CD4-positive, alpha-beta T cell treated with Interleukin-12 subunit alpha and Interleukin-12 subunit beta, for 1 hour (primary cell): ENCODE data around the gene ZNG1B.
A peak's percentile ranks its signal among the peaks of the same experiment; 100 is the strongest.
"Not testable (repeated sequence)": the region's sequence is repeated elsewhere in the genome, so short reads cannot be mapped to it uniquely, and the experiment has no call there.

ENCODE experiments used
- DNase-seq: peaks from one replicate; pipeline ENCODE4 v3.0.0-alpha.2; 2020

ZNG1B gene

DNA sequence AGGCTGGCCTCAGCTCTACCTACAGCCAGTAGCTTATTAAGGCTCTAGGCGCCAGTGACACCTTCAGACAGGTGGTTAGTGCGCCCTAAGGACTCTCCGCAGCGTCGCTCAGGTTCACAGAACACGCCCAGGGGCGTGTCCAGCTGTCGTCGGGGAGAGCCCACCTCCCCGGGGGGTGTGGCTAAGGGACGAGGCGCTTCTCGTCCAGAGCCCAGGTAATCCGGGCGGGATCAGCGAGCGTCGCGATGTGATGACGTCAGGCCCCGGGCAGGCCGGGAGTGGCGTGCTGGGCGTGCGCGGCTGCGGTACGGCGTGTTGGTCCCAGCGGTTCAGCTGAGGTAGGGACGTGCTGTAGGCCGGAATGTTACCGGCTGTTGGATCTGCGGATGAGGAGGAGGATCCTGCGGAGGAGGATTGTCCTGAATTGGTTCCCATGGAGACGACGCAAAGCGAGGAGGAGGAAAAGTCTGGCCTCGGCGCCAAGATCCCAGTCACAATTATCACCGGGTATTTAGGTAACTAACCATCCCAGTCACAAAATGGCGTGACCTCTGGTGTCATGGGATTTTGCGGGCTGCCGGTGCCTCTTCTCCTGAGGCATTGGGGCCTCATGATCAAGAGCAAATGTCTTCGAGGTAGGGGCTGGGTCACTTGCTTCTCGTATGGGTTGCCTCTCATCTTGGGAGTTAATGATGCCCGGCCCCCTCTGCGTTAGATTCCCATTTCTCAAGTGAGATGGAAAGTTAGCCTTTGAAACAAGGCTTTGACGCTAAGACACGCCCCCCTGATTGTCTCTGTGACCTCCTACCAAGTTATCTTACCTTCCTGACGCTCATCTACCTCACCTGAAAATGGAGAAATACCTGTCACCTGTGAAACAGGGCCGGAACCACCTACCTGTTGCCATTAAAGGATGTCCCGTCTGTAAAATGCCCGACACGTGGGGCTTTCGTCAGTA is at the start of gene ZNG1B:
ZNG1B (plus strand) TSS at position 184 of the 958 bp plus-strand sequence; CDS start at position 362, 178 bp downstream.
- DNase-seq: peak; percentile 90

DNA sequence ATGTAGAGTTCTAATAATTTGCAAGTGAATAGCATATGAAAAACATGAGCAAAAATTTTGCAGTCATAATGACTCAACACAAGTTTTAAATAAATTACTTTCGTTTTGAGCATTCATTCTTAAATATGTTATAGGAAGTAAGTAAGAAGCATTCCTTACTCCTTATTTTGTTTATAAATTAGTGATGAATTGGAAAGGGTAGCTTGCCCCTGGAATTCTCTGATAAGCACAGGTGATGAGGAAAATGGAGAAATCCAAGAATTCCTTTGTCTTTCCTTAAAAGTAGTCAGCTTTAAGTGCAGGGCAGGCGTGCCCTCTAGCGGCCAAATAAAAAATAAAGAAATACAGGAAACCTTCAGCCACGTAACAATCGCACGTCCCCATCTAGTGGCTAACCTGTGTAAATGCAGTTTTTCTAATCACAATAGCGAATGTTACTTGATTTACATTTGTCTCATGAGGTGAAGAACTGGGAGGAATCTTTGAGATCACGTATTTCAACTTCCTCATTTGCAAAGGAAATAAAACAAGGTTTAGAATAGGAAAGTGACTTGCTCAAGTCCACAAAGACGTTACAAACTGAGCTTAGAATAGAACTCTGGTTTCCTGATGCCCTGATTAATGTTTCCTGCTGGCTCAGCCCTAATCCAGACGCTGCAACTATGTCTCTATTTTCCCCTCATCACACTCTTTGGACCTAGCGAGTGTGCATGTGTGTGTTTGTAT is 47.2 kb upstream of the ZNG1B start:
- peak; percentile 81 for DNase-seq

- DNase-seq: no peak
Measured at GRCh38 chr2:113391073-113391472, 46.4 kb upstream of the ZNG1B start.

DNA sequence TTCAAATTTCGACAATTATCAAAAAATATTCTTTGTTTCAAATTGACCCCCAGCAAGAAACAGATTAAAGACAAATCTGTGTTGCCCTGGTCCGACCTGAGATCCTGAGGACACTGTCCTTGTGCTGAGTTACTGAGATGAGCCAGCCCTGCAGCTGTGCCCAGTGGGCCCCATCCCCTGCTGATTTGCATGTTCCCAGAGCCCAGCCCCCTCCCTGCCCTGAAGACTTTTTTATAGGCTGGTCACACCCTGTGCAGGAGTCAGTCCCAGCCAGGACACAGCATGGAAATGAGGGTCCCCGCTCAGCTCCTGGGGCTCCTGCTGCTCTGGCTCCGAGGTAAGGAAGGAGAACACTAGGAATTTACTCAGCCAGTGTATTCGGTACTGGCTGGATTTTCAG is 31.4 kb upstream of the ZNG1B start:
- no peak for DNase-seq

DNA sequence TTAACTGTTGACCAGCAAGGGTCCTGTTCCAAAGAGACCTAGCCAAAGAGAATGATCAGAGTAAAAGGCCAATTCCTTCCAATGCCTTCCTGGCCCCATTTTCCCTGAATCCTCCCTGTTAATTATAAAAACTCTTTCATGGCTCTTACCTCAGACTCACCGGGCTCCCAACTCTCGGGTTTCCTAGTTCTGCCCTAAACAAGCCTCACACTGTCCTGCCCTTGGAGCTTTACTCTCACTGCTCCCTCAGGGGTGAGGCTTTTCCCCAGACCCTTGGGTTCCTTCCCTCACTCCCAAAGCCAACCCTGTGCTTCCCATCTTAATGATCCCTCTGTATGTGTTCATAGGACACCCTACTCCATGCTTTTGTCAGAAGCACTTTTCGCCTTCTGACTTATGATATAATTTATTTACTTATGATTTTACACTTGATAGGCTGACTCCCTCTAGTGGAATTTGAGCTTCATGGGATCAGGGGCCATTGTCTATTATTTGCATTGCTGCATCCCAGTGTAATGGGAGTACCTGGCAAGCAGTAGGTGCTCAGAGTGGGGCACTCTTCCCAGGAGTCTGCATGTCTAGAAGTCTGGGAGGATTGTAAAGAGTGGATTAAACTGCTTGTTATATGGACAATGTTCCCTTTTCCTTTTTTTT is 29.9 kb upstream of the ZNG1B start:
- DNase-seq: no peak

GRCh38 chr2:113411725-113412352 is 25.7 kb upstream of the ZNG1B start:
- not testable (repeated sequence) for DNase-seq

GRCh38 chr2:113412774-113413173 is 24.7 kb upstream of the ZNG1B start:
- DNase-seq: not testable (repeated sequence)

DNA sequence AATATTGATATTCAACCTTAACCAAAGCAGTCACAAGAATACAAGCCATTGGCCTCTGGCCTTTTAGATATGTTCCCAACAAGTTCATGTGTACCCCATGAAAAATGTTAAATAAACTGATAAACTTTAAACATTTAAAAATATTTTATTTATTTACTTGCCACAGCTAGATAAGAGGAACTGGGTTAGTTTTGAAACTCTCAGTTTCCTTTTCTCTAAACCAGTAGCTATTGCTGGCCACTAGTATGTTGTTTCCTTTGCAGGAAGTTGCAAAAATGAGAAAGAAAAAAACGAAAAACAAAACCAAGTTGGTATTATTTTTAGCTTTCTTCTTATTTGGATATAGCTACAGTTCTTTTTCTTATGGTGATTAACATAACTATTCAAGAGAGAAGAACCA is 5.7 kb upstream of the ZNG1B start:
- DNase-seq: peak; percentile 4

DNA sequence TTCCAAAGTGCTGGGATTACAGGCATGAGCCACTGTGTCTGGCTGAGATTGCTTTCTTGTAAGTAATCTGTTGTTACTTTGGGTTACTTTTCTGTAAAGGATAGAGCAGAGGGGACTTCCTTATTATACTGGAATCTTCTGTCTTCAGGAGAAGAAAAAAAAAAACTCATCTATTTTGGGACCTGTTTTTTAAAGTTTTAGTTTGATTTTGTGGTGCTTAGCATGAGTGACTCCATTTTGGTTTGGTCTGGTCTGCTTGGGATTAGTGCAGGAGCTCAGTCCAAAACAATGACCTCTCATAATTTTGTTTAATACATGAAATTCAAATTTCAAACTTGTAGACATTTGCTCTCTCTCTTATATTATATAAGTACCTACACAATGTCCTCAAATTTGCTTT is 4.0 kb upstream of the ZNG1B start:
- not testable (repeated sequence) for DNase-seq

- DNase-seq: not testable (repeated sequence)
Measured at GRCh38 chr2:113465770-113466169, 28.3 kb downstream of the ZNG1B start.

- not testable (repeated sequence) for DNase-seq
Measured at GRCh38 chr2:113476688-113477368, 39.3 kb downstream of the ZNG1B start.

- not testable (repeated sequence) for DNase-seq
Measured at GRCh38 chr2:113496527-113496926, 59.0 kb downstream of the ZNG1B start.

DNA sequence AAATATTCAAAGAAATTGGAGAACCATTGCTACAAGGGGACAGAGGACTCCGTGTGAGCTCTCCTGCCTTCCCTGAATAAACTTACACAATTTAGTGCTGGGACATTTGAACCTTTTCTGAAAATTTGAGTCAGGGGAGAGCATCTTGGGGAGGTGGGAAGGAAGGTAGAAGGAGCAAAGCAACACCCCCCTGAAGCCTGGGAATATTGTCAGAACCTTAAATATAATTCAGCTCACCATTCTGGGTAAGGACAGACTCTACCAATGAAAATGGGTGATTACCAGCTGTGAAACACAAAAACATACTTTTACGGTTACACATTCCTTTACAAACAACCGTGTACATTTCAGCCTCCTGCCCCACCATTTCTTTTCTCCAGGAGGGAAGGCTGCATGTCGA is 60.9 kb downstream of the ZNG1B start, which contains the start of gene FOXD4L1:
FOXD4L1 (plus strand) TSS at position 301 of the 400 bp plus-strand sequence. CDS start 592 bp downstream, outside the sequence.
- not testable (repeated sequence) for DNase-seq

DNA sequence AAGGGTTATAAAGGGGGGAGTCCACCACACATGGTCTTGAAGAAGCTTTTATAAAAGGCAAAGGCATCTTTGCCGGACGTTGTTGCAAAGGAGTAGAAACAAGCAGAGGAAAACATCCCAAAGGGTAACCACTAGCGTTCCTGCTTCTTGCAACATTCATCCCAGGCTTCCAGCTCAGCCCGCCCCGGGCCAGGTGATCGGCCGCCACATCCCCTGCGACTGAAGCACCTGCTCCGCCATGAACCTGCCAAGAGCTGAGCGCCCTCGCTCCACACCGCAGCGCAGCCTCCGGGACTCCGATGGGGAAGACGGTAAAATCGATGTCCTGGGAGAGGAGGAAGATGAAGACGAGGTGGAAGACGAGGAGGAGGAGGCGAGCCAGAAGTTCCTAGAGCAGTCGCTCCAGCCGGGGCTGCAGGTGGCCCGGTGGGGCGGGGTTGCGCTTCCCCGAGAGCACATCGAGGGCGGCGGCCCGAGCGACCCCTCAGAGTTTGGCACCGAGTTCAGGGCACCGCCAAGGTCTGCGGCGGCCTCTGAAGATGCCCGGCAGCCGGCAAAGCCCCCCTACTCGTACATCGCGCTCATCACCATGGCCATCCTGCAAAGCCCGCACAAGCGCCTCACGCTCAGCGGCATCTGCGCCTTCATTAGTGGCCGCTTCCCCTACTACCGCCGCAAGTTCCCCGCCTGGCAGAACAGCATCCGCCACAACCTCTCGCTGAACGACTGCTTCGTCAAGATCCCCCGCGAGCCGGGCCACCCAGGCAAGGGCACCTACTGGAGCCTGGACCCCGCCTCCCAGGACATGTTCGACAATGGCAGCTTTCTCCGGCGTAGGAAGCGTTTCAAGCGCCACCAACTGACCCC is 61.8 kb downstream of the ZNG1B start:
- not testable (repeated sequence) for DNase-seq

GRCh38 chr2:113499886-113500722 is 62.6 kb downstream of the ZNG1B start:
- not testable (repeated sequence) for DNase-seq

GRCh38 chr2:113500723-113501038 is 63.2 kb downstream of the ZNG1B start:
- DNase-seq: not testable (repeated sequence)

DNA sequence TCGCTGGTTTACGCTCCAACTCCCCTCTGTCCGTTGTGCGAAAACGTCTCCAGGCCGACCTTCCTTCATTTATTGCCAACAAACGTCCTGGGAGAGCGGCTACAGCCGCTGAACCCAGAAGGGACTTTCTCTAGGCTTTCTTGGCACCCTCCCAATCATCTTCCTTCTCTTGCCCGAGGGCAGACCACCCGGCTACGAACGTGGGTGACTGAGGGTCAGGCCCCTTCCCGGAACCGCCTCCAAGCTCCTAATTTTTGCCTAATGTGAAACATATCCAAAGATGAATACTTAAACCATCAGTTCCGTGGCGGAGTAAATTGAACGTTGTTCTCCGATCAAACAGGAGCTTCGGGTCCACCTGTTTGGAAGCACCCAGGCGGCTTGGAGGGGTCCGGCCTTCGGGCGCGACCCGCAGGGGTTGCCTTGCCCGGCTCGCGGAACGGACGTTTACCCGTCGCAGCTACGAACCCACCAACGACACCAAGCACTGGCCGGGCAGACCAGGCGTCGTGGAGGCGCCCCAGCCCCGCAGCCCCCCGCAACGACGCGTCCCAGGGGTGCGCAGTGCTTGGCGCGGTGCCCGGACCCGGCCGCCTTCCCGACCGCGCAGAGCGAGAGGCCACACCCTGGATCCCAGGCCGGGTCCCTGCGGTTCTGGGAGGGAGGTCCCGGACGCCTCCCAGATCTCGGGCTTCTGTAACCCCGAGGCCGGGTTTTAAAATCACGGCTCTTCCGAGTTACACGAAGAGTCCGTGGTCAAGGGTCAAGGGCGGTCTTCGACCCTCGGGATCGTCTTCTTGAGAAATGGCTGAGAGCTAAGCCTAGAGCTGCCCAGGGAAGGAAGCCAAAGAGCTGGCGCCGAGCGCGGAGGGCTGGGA is 65.0 kb downstream of the ZNG1B start:
- DNase-seq: not testable (repeated sequence)

DNA sequence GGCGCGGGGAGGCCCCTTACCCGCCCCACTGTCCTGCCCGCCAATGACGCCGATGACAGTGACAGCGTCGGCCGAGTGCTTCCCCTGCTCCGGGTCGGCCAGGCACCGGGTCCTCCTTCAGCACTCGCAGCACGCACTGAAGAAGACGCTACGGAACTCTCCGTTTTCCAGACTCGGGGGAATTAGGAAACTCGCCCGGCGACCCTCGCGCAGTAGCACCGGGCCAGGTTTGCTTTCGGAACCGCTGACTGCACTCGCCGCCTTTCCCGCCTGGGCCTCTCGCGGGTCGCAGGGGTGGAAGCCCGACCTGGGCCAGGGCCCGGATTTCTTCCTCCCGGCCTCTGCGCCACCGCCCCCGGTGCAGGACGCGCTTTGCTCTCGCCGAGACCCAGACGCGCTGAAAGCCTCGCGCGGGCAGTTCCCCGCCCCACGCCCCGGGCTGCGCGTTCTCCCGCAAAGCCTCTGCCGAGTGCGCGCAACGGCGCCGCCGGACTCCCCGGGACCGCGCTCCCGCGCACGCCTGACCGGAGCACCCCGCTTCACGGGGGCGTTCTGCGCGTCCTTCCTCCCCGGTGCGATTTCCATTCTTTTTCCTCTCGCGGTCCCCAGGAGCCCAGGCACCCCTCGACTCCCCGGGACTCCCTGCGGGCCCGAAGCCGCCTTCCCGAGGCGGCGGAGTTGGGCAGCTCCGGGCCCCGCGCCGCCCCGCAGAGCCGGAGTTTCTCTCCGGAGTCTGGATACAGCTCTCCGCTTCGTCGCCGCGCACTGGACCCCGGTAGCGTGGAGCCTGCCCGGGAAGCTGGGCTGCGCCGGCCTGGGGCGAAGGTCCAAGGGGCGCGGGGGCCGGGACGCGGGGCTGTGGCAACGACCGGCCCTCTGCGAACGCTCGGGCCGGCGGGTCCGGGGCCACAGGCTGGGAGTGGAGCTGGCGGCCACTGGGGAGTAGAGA is 65.9 kb downstream of the ZNG1B start:
- DNase-seq: peak; percentile 34
